H9 (cell line): ENCODE results near the gene TSSK6. TPM values are rescaled to one million over a fixed set of nuclear protein-coding genes. Genes with fewer than 3 reads are reported as not detected.

Experiments used
- DNase-seq: peaks from one replicate; pipeline ENCODE4 v3.0.0-alpha.2; 2017
- H2AFZ ChIP-seq: one replicate; pipeline ENCODE4 v1.6.1; 2013; ENCODE audit warnings: mild to moderate bottlenecking, low read length, control low read depth, moderate library complexity
- H2AK5ac ChIP-seq: 2 replicates; pipeline ENCODE4 v1.6.1; 2013; ENCODE audit warnings: low read length, control low read depth, mixed read lengths; ENCODE audit not compliant: insufficient read length
- H2BK120ac ChIP-seq: one replicate; pipeline ENCODE4 v1.6.1; 2013; ENCODE audit warnings: low read depth, mild to moderate bottlenecking, low read length, control low read depth, inconsistent platforms; ENCODE audit not compliant: poor library complexity, severe bottlenecking
- H2BK12ac ChIP-seq: 2 replicates; pipeline ENCODE4 v1.6.1; 2013; ENCODE audit warnings: low read length, control low read depth, mixed read lengths, low read depth; ENCODE audit not compliant: insufficient read length
- H2BK15ac ChIP-seq: 2 replicates; pipeline ENCODE4 v1.6.1; 2013; ENCODE audit warnings: low read depth, low read length, control low read depth
- H2BK20ac ChIP-seq: one replicate; pipeline ENCODE4 v1.6.1; 2013; ENCODE audit warnings: low read depth, mild to moderate bottlenecking, low read length, control low read depth, inconsistent platforms; ENCODE audit not compliant: poor library complexity, severe bottlenecking
- H2BK5ac ChIP-seq: 2 replicates; pipeline ENCODE4 v1.6.1; 2013; ENCODE audit warnings: low read length, control low read depth, mixed read lengths; ENCODE audit not compliant: insufficient read length
- H3K14ac ChIP-seq: 2 replicates; pipeline ENCODE4 v1.6.1; 2013; ENCODE audit warnings: low read length, control low read depth; ENCODE audit not compliant: insufficient read depth
- H3K18ac ChIP-seq: 2 replicates; pipeline ENCODE4 v1.6.1; 2013; ENCODE audit warnings: low read depth, mild to moderate bottlenecking, mixed read lengths, low read length, control low read depth; ENCODE audit not compliant: insufficient read length
- H3K23ac ChIP-seq: 2 replicates; pipeline ENCODE4 v1.6.1; 2013; ENCODE audit warnings: low read length, control low read depth, mixed read lengths, low read depth; ENCODE audit not compliant: insufficient read length
- H3K23me2 ChIP-seq: 2 replicates; pipeline ENCODE4 v1.6.1; 2013; ENCODE audit warnings: low read depth, mild to moderate bottlenecking, mixed read lengths, low read length, control low read depth; ENCODE audit not compliant: insufficient read length, poor library complexity, severe bottlenecking
- H3K27ac ChIP-seq: 2 replicates; pipeline ENCODE4 v1.5.1; 2013; ENCODE audit warnings: low read length, control low read depth, mixed read lengths, low read depth; ENCODE audit not compliant: insufficient read length
- H3K27me3 ChIP-seq: 2 replicates; pipeline ENCODE4 v1.6.1; 2013; ENCODE audit warnings: low read length, control low read depth, inconsistent platforms; ENCODE audit not compliant: insufficient read depth
- H3K4ac ChIP-seq: 2 replicates; pipeline ENCODE4 v1.6.1; 2013; ENCODE audit warnings: low read depth, mild to moderate bottlenecking, control low read depth, inconsistent platforms, low read length, moderate library complexity
- H3K4me1 ChIP-seq: 2 replicates; pipeline ENCODE4 v1.6.1; 2013; ENCODE audit warnings: low read length, control low read depth, inconsistent platforms; ENCODE audit not compliant: insufficient read depth
- H3K4me2 ChIP-seq: 2 replicates; pipeline ENCODE4 v1.6.1; 2013; ENCODE audit warnings: low read length, control low read depth, mixed read lengths; ENCODE audit not compliant: insufficient read length, insufficient read depth
- H3K56ac ChIP-seq: 2 replicates; pipeline ENCODE4 v1.6.1; 2013; ENCODE audit warnings: low read depth, mild to moderate bottlenecking, mixed read lengths, low read length, control low read depth; ENCODE audit not compliant: insufficient read length
- H3K79me1 ChIP-seq: 2 replicates; pipeline ENCODE4 v1.6.1; 2013; ENCODE audit warnings: low read depth, mild to moderate bottlenecking, moderate library complexity, low read length, control low read depth, inconsistent platforms; ENCODE audit not compliant: insufficient read depth, poor library complexity, severe bottlenecking
- H3K79me2 ChIP-seq: 2 replicates; pipeline ENCODE4 v1.6.1; 2013; ENCODE audit warnings: low read length, control low read depth, inconsistent platforms; ENCODE audit not compliant: insufficient read depth
- H3K9ac ChIP-seq: 2 replicates; pipeline ENCODE4 v1.6.1; 2013; ENCODE audit warnings: low read length, control low read depth, mixed read lengths; ENCODE audit not compliant: insufficient read length; ENCODE audit errors: extremely low read depth
- H3K9me3 ChIP-seq: one replicate; pipeline ENCODE4 v1.6.1; 2013; ENCODE audit warnings: low read depth, low read length, inconsistent platforms; ENCODE audit not compliant: control insufficient read depth
- H3T11ph ChIP-seq: one replicate; pipeline ENCODE4 v1.6.1; 2013; ENCODE audit warnings: mild to moderate bottlenecking, low read length, control low read depth, inconsistent platforms
- H4K20me1 ChIP-seq: one replicate; pipeline ENCODE4 v1.6.1; 2013; ENCODE audit not compliant: control insufficient read depth, insufficient read length, insufficient read depth
- H4K5ac ChIP-seq: 2 replicates; pipeline ENCODE4 v1.6.1; 2013; ENCODE audit warnings: low read depth, mild to moderate bottlenecking, mixed read lengths, low read length, control low read depth; ENCODE audit not compliant: insufficient read length
- H4K8ac ChIP-seq: replicated peaks from 2 replicates; pipeline ENCODE4 v1.6.1; 2013; ENCODE audit warnings: low read length, control low read depth, mixed read lengths, low read depth; ENCODE audit not compliant: insufficient read length
- H4K91ac ChIP-seq: 2 replicates; pipeline ENCODE4 v1.6.1; 2013; ENCODE audit warnings: low read depth, mild to moderate bottlenecking, moderate library complexity, mixed read lengths, low read length, control low read depth; ENCODE audit not compliant: insufficient read length
- H3K27ac Mint-ChIP-seq, 3 experiments: 2 replicates in 2 of 3; 3 replicates in 1 of 3; pipeline ENCODE4 v1.8.0; 2020 to 2021; ENCODE audit warnings: mixed read lengths in 3 of 3, mild to moderate bottlenecking in 1 of 3, moderate library complexity in 1 of 3
- H3K27me3 Mint-ChIP-seq: 2 replicates; pipeline ENCODE4 v1.8.0; 2021; ENCODE audit warnings: low read depth, mild to moderate bottlenecking, moderate library complexity, mixed read lengths
- H3K36me3 Mint-ChIP-seq, 3 experiments: 2 replicates in 2 of 3; 3 replicates in 1 of 3; pipeline ENCODE4 v1.8.0; 2020 to 2021; ENCODE audit warnings: low read depth in 3 of 3, mixed read lengths in 3 of 3; ENCODE audit not compliant: insufficient read depth in 1 of 3
- H3K4me1 Mint-ChIP-seq, 2 experiments: 2 replicates each; pipeline ENCODE4 v1.8.0; 2020; ENCODE audit warnings: mixed read lengths in 2 of 2
- H3K4me3 Mint-ChIP-seq, 2 experiments: 2 replicates in 1 of 2; 3 replicates in 1 of 2; pipeline ENCODE4 v1.8.0; 2020 to 2021; ENCODE audit warnings: mild to moderate bottlenecking in 2 of 2, mixed read lengths in 2 of 2, moderate library complexity in 1 of 2
- H3K9me3 Mint-ChIP-seq, 2 experiments: 2 replicates in 1 of 2; 3 replicates in 1 of 2; pipeline ENCODE4 v1.8.0; 2020; ENCODE audit warnings: mild to moderate bottlenecking in 2 of 2, mixed read lengths in 2 of 2, moderate library complexity in 1 of 2
- WGBS: extraction: QIAGEN DNeasy Blood & Tissue Kit; methylation state at CpG from one replicate; pipeline ENCODE4 v1.1.7; 2013; ENCODE audit warnings: missing lambda C conversion rate, low lambda C conversion rate, mixed read lengths; ENCODE audit not compliant: insufficient read length; ENCODE audit errors: extremely low coverage; 5-methylcytosine and 5-hydroxymethylcytosine counted together
- total RNA-seq: library from RNA; stranded (reverse); gene quantifications from 2 replicates; pipeline ENCODE4 v1.2.1, GENCODE V29; 2021
- TF ChIP-seq, protein P1 (sequence below): fragments of 200-600 bp; sonication (generic); conservative IDR thresholded peaks from 3 replicates; pipeline ENCODE4 v1.8.0; 2021; ENCODE audit warnings: antibody characterized with exemption, mild to moderate bottlenecking

The TSSK6 gene
- total RNA-seq, 1 experiment from 2014 or later, result 2.6 TPM

DNA sequence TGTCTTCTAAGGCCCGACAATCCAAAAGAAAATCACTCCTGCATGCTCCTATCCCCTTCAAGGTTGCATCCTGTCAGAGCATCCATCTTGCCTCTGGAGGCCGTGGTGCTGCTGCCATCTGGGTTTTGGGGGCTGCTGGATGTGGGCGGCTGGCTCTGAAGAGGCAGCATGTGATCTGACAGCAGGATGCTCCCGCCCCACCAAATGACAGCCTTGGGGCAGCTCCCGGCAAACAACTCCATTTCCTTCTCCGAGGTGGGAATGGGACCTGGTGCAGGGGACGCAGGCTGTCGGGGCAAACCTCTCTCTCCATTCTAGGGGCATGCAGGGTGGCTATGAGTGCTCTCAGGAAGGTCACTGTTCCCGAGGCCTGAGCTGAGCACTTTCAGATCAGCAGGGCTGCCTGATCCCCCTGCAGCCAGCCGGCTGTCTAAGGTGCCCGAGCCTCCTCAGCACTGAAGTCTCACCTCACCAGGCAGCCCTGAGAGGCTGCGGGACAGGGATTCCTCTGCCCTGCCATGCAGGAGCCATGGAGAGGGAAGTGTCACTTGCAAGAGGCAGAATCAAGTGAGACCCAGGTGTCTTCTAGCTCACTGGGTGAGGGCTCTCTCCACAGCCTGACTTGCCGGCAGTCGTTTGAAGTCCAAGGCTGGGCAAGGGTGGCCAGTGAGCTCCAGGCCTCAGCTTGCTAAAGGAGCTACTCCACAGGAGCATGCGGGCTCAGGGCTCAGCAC lies 28.8 kb downstream of the TSSK6 start:
- TF ChIP-seq, protein P1, sequence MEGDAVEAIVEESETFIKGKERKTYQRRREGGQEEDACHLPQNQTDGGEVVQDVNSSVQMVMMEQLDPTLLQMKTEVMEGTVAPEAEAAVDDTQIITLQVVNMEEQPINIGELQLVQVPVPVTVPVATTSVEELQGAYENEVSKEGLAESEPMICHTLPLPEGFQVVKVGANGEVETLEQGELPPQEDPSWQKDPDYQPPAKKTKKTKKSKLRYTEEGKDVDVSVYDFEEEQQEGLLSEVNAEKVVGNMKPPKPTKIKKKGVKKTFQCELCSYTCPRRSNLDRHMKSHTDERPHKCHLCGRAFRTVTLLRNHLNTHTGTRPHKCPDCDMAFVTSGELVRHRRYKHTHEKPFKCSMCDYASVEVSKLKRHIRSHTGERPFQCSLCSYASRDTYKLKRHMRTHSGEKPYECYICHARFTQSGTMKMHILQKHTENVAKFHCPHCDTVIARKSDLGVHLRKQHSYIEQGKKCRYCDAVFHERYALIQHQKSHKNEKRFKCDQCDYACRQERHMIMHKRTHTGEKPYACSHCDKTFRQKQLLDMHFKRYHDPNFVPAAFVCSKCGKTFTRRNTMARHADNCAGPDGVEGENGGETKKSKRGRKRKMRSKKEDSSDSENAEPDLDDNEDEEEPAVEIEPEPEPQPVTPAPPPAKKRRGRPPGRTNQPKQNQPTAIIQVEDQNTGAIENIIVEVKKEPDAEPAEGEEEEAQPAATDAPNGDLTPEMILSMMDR, result no peak
- Histone ChIP-seq H3K18ac (no peak overlapping the region), H2AFZ (no peak overlapping the region), H2BK15ac (no peak overlapping the region), H3K23ac (no peak overlapping the region), H2AK5ac (no peak overlapping the region), H3K27me3 (no peaks in the 10 kb centered on the region), H3K79me1 (no peaks in the 10 kb centered on the region), H3K56ac (no peak overlapping the region), H3K9ac (no peak overlapping the region), H3K23me2 (no peaks in the 10 kb centered on the region), H3K14ac (no peak overlapping the region), H3K27ac (no peak overlapping the region), H3K79me2 (peaks cover 8% of the 10 kb centered on the region; the same call in 1 of the 2 replicates), H4K8ac (no peak overlapping the region), H4K91ac (no peak overlapping the region), H2BK120ac (no peak overlapping the region), H2BK20ac (no peak overlapping the region), H3K9me3 (no peaks in the 10 kb centered on the region), H4K5ac (no peak overlapping the region), H2BK12ac (no peak overlapping the region), H3T11ph (no peak overlapping the region), H4K20me1 (peaks cover 4% of the 10 kb centered on the region), H3K4me1 (peaks cover 9% of the 10 kb centered on the region; the same call in 1 of the 2 replicates), H3K4me2 (no peak overlapping the region), H3K4ac (no peak overlapping the region), H2BK5ac (no peak overlapping the region)
- no peaks in the 10 kb centered on the region for H3K27me3 Mint-ChIP-seq
- H3K9me3 Mint-ChIP-seq, result no peaks in the 10 kb centered on the region
- no peak overlapping the region; a peak in 1 of 5 replicates for H3K4me3 Mint-ChIP-seq
- no peak for DNase-seq
- H3K36me3 Mint-ChIP-seq, result peaks cover 9 to 23% (median 19%) of the 10 kb centered on the region in 3 experiments; a peak in 6 of 7 replicates
- WGBS, result no CpG with 5 or more reads among the region's 15 CpGs
- peaks cover 55 to 63% of the 10 kb centered on the region in 2 experiments for H3K4me1 Mint-ChIP-seq
- peak overlapping the region; percentile 53 to 86 (median 72); a peak in 4 of 7 replicates for H3K27ac Mint-ChIP-seq
